Endothelial cell of umbilical vein (primary cell): ENCODE measurements around the gene TBL2. TPM values are rescaled to one million over a fixed set of nuclear protein-coding genes. Genes with fewer than 3 reads are reported as not detected.

Experiments used
- BruUV-seq: library from RNA; stranded (reverse); fragments of 400-500 nt; replicated peaks from 2 replicates; lab custom pipeline; 2021; lab: Mats Ljungman, UMichigan
- CTCF ChIA-PET: fragments of 300-600, 350-600 bp; sonication (Branson Sonifier 250); formaldehyde crosslinking; loops from one replicate; lab custom pipeline; 2021; ENCODE audit warnings: antibody characterized with exemption, inconsistent platforms; lab: Charles Lee
- POLR2A ChIA-PET: fragments of 300-600, 350-600 bp; sonication (Branson Sonifier 250); formaldehyde crosslinking; loops from one replicate; lab custom pipeline; 2021; ENCODE audit warnings: antibody characterized with exemption, inconsistent platforms; lab: Charles Lee
- DNase-seq: peaks from one replicate; pipeline ENCODE4 v3.0.0-alpha.2; 2011; ENCODE audit warnings: low read depth, low spot score
- FAIRE-seq: peaks from 2 replicates; lab custom pipeline; 2011; peaks lifted over from hg19 to GRCh38; lab: Jason Lieb, UNC
- H2AFZ ChIP-seq: 2 replicates; pipeline ENCODE4 v1.6.0; 2012; ENCODE audit warnings: low read depth, low read length, control low read depth, inconsistent platforms
- H3K27ac ChIP-seq: 2 replicates; pipeline ENCODE4 v1.5.1; 2011; ENCODE audit warnings: low read depth, mild to moderate bottlenecking, control low read depth, low read length, moderate library complexity; ENCODE audit not compliant: insufficient read depth
- H3K27me3 ChIP-seq, 2 experiments: 2 replicates each; pipeline versions ENCODE4 v1.6.0 to v1.6.1; 2011; ENCODE audit warnings: low read length in 2 of 2, mixed read lengths in 1 of 2; ENCODE audit not compliant: control insufficient read depth in 2 of 2, insufficient read depth in 2 of 2
- H3K36me3 ChIP-seq, 2 experiments: 2 replicates in 1 of 2; 3 replicates in 1 of 2; pipeline ENCODE4 v1.5.1; 2011; ENCODE audit warnings: low read length in 2 of 2, mild to moderate bottlenecking in 1 of 2, moderate library complexity in 1 of 2; ENCODE audit not compliant: control insufficient read depth in 2 of 2, insufficient read depth in 2 of 2; ENCODE audit errors: extremely low read depth in 1 of 2
- H3K4me1 ChIP-seq: 3 replicates; pipeline ENCODE4 v1.5.1; 2011; ENCODE audit warnings: mild to moderate bottlenecking, low read length; ENCODE audit not compliant: control insufficient read depth, insufficient read depth; ENCODE audit errors: extremely low read depth
- H3K4me2 ChIP-seq: 2 replicates; pipeline ENCODE4 v1.6.1; 2011; ENCODE audit warnings: low read length, control low read depth, mixed read lengths; ENCODE audit not compliant: insufficient read depth
- H3K4me3 ChIP-seq, 3 experiments: fragments of 200-600 bp in 1 of 3; sonication (generic), shearing (Covaris generic) in 1 of 3; replicated peaks in 1 of 3; 2 replicates each; pipeline ENCODE4 v1.5.1; 2011 to 2016; ENCODE audit warnings: control low read depth in 3 of 3, low read length in 3 of 3, mild to moderate bottlenecking in 2 of 3, inconsistent platforms in 1 of 3, low read depth in 1 of 3, moderate library complexity in 1 of 3; ENCODE audit not compliant: insufficient read depth in 1 of 3
- H3K79me2 ChIP-seq: 2 replicates; pipeline ENCODE4 v1.6.0; 2012; ENCODE audit warnings: low read length, inconsistent platforms; ENCODE audit not compliant: control insufficient read depth, insufficient read depth
- H3K9ac ChIP-seq: replicated peaks from 2 replicates; pipeline ENCODE3; 2011; ENCODE audit warnings: low read length, control low read depth; ENCODE audit not compliant: insufficient read depth; ENCODE audit errors: extremely low read depth
- H3K9me1 ChIP-seq: replicated peaks from 3 replicates; pipeline ENCODE4 v1.6.0; 2011; ENCODE audit warnings: mild to moderate bottlenecking, low read length; ENCODE audit not compliant: control insufficient read depth, insufficient read depth; ENCODE audit errors: extremely low read depth
- H3K9me3 ChIP-seq: replicated peaks from 2 replicates; pipeline ENCODE4 v1.5.1; 2012; ENCODE audit warnings: low read length, inconsistent platforms; ENCODE audit not compliant: control insufficient read depth, insufficient read depth
- H4K20me1 ChIP-seq: replicated peaks from 2 replicates; pipeline ENCODE3; 2011; ENCODE audit warnings: mild to moderate bottlenecking, low read length; ENCODE audit not compliant: control insufficient read depth, insufficient read depth; ENCODE audit errors: extremely low read depth
- CTCF ChIP-seq, 2 donors: IDR thresholded peaks; 1 replicate in 1 of 2; 2 replicates in 1 of 2; pipeline ENCODE4 v1.5.1; 2011; ENCODE audit warnings: low read length in 2 of 2, mild to moderate bottlenecking in 2 of 2, moderate library complexity in 2 of 2, control low read depth in 1 of 2, inconsistent platforms in 1 of 2, low read depth in 1 of 2; ENCODE audit not compliant: insufficient read depth in 1 of 2; ENCODE audit errors: extremely low read depth in 1 of 2
- FOS ChIP-seq: IDR thresholded peaks from 2 replicates; pipeline ENCODE4 v1.6.1; 2011; ENCODE audit warnings: mild to moderate bottlenecking, low read length, moderate library complexity, borderline replicate concordance; ENCODE audit not compliant: insufficient read depth
- JUN ChIP-seq: IDR thresholded peaks from 2 replicates; pipeline ENCODE4 v1.6.1; 2011; ENCODE audit warnings: borderline replicate concordance, low read depth; ENCODE audit not compliant: insufficient read length, insufficient read depth
- POLR2A ChIP-seq: IDR thresholded peaks from 2 replicates; pipeline ENCODE4 v1.6.1; 2012; ENCODE audit warnings: low read depth, mild to moderate bottlenecking, control low read depth, low read length
- dilution Hi-C: fragments of 300-500 bp; cut with MboI; formaldehyde crosslinking; loops from one replicate; pipeline ENCODE4 v1.15.0; 2019; ENCODE audit warnings: low sequenced_read_pairs; ENCODE audit not compliant: extremely low pct_ligation_motif_present
- intact Hi-C: fragments of 100-400 bp; cut with micrococcal nuclease; formaldehyde crosslinking; loops from one replicate; pipeline ENCODE4 v1.10.0; 2022
- polyA plus RNA-seq, 4 experiments: library from polyadenylated mRNA; depleted of rRNA in 3 of 4; stranded (reverse) in 3 of 4; unstranded in 1 of 4; fragments of >200 nt; gene quantifications; 2 replicates each; pipeline versions ENCODE4 v1.2.1 to v1.2.3, GENCODE V29; 2011 to 2012; ENCODE audit warnings: missing spikeins in 1 of 4
- total RNA-seq: library from RNA; stranded (reverse); gene quantifications from 2 replicates; pipeline ENCODE4 v1.2.3, GENCODE V29; 2021
- TF ChIP-seq, protein P1 (sequence below): IDR thresholded peaks from 2 replicates; pipeline ENCODE4 v1.6.1; 2011; ENCODE audit not compliant: insufficient read depth, insufficient read length

The TBL2 gene
- total and polyA plus RNA-seq, 2 donors (not counting 3 experiments of a cell fraction or from before 2014, with no cell fraction given): 38.6 to 48.4 TPM

DNA sequence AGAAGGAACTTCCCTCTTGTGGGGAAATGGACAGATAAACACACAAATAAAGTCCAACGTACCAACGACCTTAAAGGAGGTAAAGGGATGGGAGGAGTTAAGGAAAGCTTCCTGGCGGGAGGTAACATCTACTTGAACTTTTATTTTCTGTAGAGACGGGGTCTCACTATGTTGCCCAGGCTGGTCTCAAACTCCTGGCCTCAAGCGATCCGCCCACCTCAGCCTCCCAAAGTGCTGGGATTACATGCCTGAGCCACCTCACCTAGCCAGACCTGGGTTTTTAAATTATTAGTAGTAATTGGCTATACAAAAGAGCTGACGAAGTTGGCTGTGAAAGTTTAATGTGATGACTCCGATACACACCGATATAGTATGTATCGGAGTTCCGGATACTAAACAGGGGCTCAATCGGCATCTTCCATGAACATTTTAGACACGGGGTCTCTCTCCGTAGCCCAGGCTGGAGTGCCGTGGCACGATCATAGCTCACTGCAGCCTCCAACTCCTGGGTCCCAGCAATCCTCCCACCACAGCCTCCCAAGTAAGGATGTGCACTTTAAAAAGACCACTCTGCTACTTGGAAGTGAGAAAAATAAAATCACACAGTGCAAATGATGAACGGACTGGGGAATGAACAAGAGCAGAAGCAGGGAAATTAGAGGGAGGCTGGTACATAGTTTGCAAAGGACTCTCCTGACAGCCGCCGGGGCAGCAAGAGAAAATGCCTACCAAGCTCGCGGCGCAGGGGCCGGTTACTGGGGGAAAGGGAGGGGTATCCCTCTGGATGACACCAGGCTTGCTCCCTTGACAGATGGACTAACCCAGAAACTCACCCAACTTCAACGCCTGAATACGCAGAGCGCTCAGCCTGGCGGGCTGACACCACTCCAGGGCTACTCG lies 21.9 kb downstream of the TBL2 start:
- Histone ChIP-seq H3K9me3 (no peaks in the 10 kb centered on the region), H4K20me1 (peaks cover 2% of the 10 kb centered on the region), H3K9me1 (no peaks in the 10 kb centered on the region), H3K36me3 (no peaks in the 10 kb centered on the region), H3K4me2 (peak overlapping the region; percentile 88), H3K9ac (peak overlapping the region; percentile 100), H3K4me1 (peaks cover 18% of the 10 kb centered on the region), H2AFZ (peak overlapping the region; percentile 28), H3K27ac (peak overlapping the region; percentile 42), H3K27me3 (no peaks in the 10 kb centered on the region), H3K4me3 (peak overlapping the region; percentile 69 to 90 (median 82)), H3K79me2 (peaks cover 46% of the 10 kb centered on the region)
- dilution Hi-C loops: no loop called here
- intact Hi-C loops: loop anchor here (1.0 kb wide), 2 partner anchors 22 to 34 kb away; partner anchors contain the start of genes BAZ1B and TBL2
- no peak for FAIRE-seq
- ChIA-PET CTCF (interaction anchor here (0.8 to 1.1 kb wide), 3 partner anchors 22 to 182 kb away, joined by 3 to 5 read pairs (median 3); partner anchors contain the start of genes ABHD11 and TBL2), POLR2A (interaction anchor here (0.6 to 1.3 kb wide), 3 partner anchors 22 to 146 kb away, joined by 4 to 5 read pairs (median 5); partner anchors contain the start of genes BAZ1B and TBL2)
- BruUV-seq: TSS peak; percentile 46
- TF ChIP-seq POLR2A (peak; percentile 69), FOS (no peak), JUN (no peak), CTCF (IDR thresholded peaks at IDR 0.05; ENCODE audit: extremely low read depth in 1 of 2, insufficient read depth in 1 of 2, low read depth in 1 of 2, low read length in 2 of 2) (no peak)
- TF ChIP-seq, protein P1, sequence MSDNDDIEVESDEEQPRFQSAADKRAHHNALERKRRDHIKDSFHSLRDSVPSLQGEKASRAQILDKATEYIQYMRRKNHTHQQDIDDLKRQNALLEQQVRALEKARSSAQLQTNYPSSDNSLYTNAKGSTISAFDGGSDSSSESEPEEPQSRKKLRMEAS: no peak
- DNase-seq: no peak
